ENCODE results near the gene LRCH4.

DNA sequence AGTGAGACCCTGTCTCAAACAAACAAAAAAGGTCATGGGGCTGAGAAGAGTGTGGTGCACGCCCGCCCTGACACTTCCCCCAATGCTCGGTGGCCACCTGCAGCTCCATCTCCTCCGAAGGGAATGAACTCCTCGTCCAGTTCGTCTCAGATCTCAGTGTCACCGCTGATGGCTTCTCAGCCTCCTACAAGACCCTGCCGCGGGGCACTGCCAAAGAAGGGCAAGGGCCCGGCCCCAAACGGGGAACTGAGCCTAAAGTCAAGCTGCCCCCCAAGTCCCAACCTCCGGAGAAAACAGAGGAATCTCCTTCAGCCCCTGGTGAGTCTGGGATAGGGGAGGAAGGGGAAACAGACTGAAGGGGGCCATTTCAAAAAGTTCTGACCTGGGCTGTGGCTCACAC, 20.4 kb upstream of the LRCH4 start:
- TF ChIP-seq, protein P1, sequence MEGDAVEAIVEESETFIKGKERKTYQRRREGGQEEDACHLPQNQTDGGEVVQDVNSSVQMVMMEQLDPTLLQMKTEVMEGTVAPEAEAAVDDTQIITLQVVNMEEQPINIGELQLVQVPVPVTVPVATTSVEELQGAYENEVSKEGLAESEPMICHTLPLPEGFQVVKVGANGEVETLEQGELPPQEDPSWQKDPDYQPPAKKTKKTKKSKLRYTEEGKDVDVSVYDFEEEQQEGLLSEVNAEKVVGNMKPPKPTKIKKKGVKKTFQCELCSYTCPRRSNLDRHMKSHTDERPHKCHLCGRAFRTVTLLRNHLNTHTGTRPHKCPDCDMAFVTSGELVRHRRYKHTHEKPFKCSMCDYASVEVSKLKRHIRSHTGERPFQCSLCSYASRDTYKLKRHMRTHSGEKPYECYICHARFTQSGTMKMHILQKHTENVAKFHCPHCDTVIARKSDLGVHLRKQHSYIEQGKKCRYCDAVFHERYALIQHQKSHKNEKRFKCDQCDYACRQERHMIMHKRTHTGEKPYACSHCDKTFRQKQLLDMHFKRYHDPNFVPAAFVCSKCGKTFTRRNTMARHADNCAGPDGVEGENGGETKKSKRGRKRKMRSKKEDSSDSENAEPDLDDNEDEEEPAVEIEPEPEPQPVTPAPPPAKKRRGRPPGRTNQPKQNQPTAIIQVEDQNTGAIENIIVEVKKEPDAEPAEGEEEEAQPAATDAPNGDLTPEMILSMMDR (conservative IDR thresholded peaks at IDR 0.05; ENCODE audit: low read length) = no peak
- no peak for TF ChIP-seq EZH2phosphoT487 (IDR thresholded peaks at IDR 0.05; ENCODE audit: borderline replicate concordance)

All from Loucy (cell line).